Measurements from ENCODE around the gene ZNF101.

ZNF101 gene

DNA sequence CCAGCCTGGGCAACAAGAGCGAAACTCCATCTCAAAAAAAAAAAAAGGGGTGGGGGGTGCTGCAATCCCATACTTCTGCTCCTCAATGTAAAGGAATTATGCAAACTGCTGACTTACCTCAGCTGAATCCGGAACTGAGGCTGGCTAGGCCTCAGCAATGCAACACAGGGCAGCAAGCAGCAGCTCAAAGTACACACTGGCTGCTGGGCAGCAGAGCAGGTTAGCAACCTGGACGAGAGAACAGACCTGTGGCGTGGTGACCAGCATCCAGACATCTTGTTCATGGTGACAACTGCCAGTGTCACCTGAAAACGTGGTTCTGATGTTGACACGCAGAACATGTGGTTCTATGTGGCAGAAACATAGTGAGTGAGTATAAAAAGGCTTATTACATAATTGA lies 36.2 kb downstream of the ZNF101 start:
- H3K4me3 ChIP-seq (ENCODE audit: low read depth in 1 of 2, low read length in 2 of 2) = no peak overlapping the region

DNA sequence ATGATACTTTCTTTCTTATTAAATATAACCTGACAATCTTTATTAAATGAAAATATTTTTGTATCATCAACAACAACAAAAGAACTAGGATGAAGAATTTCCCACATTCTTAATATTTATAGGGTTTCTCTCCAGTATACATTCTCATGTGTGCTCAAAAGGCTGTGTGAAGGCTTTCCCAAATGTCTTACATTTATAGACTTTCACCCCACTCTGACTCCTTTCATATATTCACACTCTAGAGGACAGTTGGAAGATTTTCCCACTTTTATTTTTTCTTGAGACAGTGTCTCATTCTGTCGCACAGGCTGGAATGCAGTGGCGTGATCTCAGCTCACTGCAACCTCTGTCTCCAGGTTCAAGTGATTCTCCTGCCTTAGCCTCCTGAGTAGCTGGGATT lies 41.9 kb downstream of the ZNF101 start:
- H3K9me3 ChIP-seq (ENCODE audit: control insufficient read depth in 1 of 2, low read length in 2 of 2) = peaks cover 86 to 93% of the 10 kb centered on the region in 2 donors
- H3K9ac ChIP-seq (ENCODE audit: low read depth in 1 of 2, low read length in 2 of 2) = no peak overlapping the region
- no peaks in the 10 kb centered on the region for H3K27me3 ChIP-seq (ENCODE audit: control insufficient read depth in 1 of 2, insufficient read depth in 2 of 2, low read length in 2 of 2)
- H3K4me3 ChIP-seq (ENCODE audit: low read depth in 1 of 2, low read length in 2 of 2) = peak overlapping the region; percentile 23 to 34
- peaks cover 31 to 39% of the 10 kb centered on the region in 2 donors for H3K36me3 ChIP-seq (ENCODE audit: control insufficient read depth in 1 of 2, insufficient read depth in 2 of 2, low read length in 2 of 2)
- no peak overlapping the region for H3K27ac ChIP-seq (ENCODE audit: low read depth, low read length)
- no peaks in the 10 kb centered on the region for H3K4me1 ChIP-seq (ENCODE audit: control insufficient read depth in 1 of 2, insufficient read depth in 2 of 2, low read length in 2 of 2)

More for the DNA sequence above, 36.2 kb downstream of the ZNF101 start:
- H3K36me3 ChIP-seq (ENCODE audit: control insufficient read depth in 1 of 2, insufficient read depth in 2 of 2, low read length in 2 of 2) = peaks cover 0 to 10% of the 10 kb centered on the region in 2 donors
- no peaks in the 10 kb centered on the region for H3K4me1 ChIP-seq (ENCODE audit: control insufficient read depth in 1 of 2, insufficient read depth in 2 of 2, low read length in 2 of 2)
- H3K27ac ChIP-seq (ENCODE audit: low read depth, low read length) = no peak overlapping the region
- no peak overlapping the region for H3K9ac ChIP-seq (ENCODE audit: low read depth in 1 of 2, low read length in 2 of 2)
- peaks cover 56 to 75% of the 10 kb centered on the region in 2 donors for H3K9me3 ChIP-seq (ENCODE audit: control insufficient read depth in 1 of 2, low read length in 2 of 2)
- H3K27me3 ChIP-seq (ENCODE audit: control insufficient read depth in 1 of 2, insufficient read depth in 2 of 2, low read length in 2 of 2) = no peaks in the 10 kb centered on the region

DNA sequence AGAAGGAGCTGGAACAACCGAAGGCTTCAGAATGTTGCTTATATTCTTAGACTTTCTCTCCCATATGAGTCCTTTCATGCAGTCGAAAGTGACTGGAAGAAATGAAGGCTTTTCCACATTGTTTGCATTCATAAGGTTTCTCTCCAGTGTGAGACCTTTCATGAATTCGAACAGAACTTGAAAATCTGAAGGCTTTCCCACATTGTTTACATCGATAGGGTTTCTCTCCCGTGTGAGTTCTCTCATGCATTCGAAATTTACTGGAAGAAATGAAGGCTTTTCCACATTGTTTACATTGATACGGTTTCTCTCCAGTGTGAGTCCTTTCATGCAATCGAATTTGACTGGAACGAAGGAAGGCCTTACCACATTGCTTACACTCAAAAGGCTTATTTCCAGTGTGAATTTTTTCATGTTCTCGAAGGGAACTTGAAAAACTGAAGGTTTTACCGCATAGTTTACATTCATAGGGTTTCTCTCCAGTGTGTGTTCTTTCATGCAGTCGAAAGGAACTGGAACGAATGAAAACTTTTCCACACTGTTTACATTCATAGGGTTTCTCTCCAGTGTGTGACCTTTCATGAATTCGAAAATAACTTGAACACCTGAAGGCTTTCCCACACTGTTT lies 42.8 kb downstream of the ZNF101 start:
- no peaks in the 10 kb centered on the region for H3K4me1 ChIP-seq (ENCODE audit: control insufficient read depth in 1 of 2, insufficient read depth in 2 of 2, low read length in 2 of 2)
- H3K9me3 ChIP-seq (ENCODE audit: control insufficient read depth in 1 of 2, low read length in 2 of 2) = peaks cover 89 to 95% of the 10 kb centered on the region in 2 donors
- no peaks in the 10 kb centered on the region for H3K27me3 ChIP-seq (ENCODE audit: control insufficient read depth in 1 of 2, insufficient read depth in 2 of 2, low read length in 2 of 2)
- no peak overlapping the region for H3K27ac ChIP-seq (ENCODE audit: low read depth, low read length)
- H3K9ac ChIP-seq (ENCODE audit: low read depth in 1 of 2, low read length in 2 of 2) = no peak overlapping the region
- peak overlapping the region; percentile 23 to 34 for H3K4me3 ChIP-seq (ENCODE audit: low read depth in 1 of 2, low read length in 2 of 2)
- peaks cover 33 to 39% of the 10 kb centered on the region in 2 donors for H3K36me3 ChIP-seq (ENCODE audit: control insufficient read depth in 1 of 2, insufficient read depth in 2 of 2, low read length in 2 of 2)

DNA sequence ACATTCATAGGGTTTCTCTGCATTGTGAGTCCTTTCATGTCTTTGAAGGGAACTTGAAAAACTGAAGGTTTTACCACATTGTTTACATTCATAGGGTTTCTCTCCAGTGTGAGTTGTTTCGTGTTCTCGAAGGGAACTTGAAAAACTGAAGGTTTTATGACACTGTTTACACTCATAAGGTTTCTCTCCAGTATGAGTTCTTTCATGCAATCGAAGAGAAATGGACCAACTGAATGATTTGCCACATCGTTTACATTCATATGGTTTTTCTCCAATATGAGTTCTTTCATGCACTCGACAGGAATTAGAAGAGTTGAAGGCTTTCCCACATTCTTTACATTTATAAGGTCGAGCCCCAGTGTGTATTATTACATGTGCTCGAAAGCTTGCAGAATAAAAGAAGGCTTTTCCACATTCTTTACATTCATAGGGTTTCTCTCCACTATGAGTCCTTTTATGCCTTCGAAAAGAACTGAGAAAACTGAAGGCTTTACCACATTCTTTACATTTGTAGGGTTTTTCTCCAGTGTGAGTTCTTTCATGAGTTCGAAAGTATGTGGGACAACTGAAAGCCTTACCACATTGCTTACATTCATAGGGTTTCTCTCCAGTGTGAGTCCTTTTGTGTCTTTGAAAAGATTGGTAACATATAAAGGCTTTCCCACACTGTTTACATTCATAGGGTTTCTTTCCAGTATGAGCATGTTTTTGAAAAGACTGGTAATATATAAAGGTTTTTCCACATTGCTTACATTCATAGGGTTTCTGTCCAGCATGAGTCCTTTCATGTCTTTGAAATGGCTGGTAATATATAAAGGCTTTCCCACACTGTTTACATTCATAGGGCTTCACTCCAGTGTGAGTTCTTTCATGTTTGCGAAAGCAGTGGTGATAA lies 43.5 kb downstream of the ZNF101 start:
- no peaks in the 10 kb centered on the region for H3K27me3 ChIP-seq (ENCODE audit: control insufficient read depth in 1 of 2, insufficient read depth in 2 of 2, low read length in 2 of 2)
- H3K36me3 ChIP-seq (ENCODE audit: control insufficient read depth in 1 of 2, insufficient read depth in 2 of 2, low read length in 2 of 2) = peaks cover 33 to 44% of the 10 kb centered on the region in 2 donors
- H3K4me3 ChIP-seq (ENCODE audit: low read depth in 1 of 2, low read length in 2 of 2) = peak overlapping the region; percentile 23 to 34
- no peak overlapping the region for H3K27ac ChIP-seq (ENCODE audit: low read depth, low read length)
- no peaks in the 10 kb centered on the region for H3K4me1 ChIP-seq (ENCODE audit: control insufficient read depth in 1 of 2, insufficient read depth in 2 of 2, low read length in 2 of 2)
- H3K9ac ChIP-seq (ENCODE audit: low read depth in 1 of 2, low read length in 2 of 2) = no peak overlapping the region
- H3K9me3 ChIP-seq (ENCODE audit: control insufficient read depth in 1 of 2, low read length in 2 of 2) = peaks cover 89 to 95% of the 10 kb centered on the region in 2 donors

DNA sequence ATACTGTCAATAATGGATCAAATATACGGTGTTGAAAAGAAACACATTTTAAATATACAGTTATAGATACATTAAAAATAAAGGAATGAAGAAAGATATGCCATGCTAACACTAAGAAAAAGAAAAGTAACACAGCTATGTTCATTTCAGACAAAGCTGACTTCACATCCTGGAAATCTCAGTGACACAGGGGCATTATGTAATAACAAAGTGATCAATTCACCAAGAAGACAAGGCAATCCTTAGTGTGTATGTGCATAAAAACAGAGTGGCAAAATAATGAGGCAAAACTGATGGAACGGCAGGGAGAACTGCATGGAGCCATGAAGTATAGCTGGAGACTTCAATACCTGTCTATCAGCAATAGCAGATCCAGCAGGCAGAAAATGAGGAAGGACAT lies 51.2 kb downstream of the ZNF101 start:
- H3K4me1 ChIP-seq (ENCODE audit: control insufficient read depth in 1 of 2, insufficient read depth in 2 of 2, low read length in 2 of 2) = no peaks in the 10 kb centered on the region
- H3K4me3 ChIP-seq (ENCODE audit: low read depth in 1 of 2, low read length in 2 of 2) = no peak overlapping the region
- no peaks in the 10 kb centered on the region for H3K27me3 ChIP-seq (ENCODE audit: control insufficient read depth in 1 of 2, insufficient read depth in 2 of 2, low read length in 2 of 2)
- no peak overlapping the region for H3K27ac ChIP-seq (ENCODE audit: low read depth, low read length)
- H3K9ac ChIP-seq (ENCODE audit: low read depth in 1 of 2, low read length in 2 of 2) = no peak overlapping the region
- H3K36me3 ChIP-seq (ENCODE audit: control insufficient read depth in 1 of 2, insufficient read depth in 2 of 2, low read length in 2 of 2) = peaks cover 2 to 7% of the 10 kb centered on the region in 2 donors
- H3K9me3 ChIP-seq (ENCODE audit: control insufficient read depth in 1 of 2, low read length in 2 of 2) = peaks cover 69 to 73% of the 10 kb centered on the region in 2 donors

DNA sequence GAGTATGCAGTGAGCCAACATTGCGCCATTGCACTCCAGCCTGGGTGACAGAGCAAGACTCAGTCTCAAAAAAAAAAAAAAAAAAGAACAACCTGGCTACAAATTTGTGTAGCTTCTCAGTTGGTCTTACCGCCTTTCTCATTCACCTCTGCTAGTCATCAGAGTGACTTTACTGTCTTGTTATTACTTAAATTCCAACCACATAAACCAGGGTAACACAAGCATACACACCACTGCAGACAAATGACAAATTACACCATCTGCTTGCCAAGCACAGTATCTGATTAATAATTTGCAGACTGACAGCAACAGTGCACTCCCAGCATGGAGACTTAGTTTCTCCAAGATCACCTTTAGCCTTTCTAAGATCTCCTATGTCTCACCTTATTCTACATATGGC lies 53.3 kb downstream of the ZNF101 start:
- no peak overlapping the region for H3K27ac ChIP-seq (ENCODE audit: low read depth, low read length)
- no peak overlapping the region for H3K4me3 ChIP-seq (ENCODE audit: low read depth in 1 of 2, low read length in 2 of 2)
- no peak overlapping the region for H3K9ac ChIP-seq (ENCODE audit: low read depth in 1 of 2, low read length in 2 of 2)
- H3K4me1 ChIP-seq (ENCODE audit: control insufficient read depth in 1 of 2, insufficient read depth in 2 of 2, low read length in 2 of 2) = no peaks in the 10 kb centered on the region
- H3K9me3 ChIP-seq (ENCODE audit: control insufficient read depth in 1 of 2, low read length in 2 of 2) = peaks cover 52 to 54% of the 10 kb centered on the region in 2 donors
- no peaks in the 10 kb centered on the region for H3K27me3 ChIP-seq (ENCODE audit: control insufficient read depth in 1 of 2, insufficient read depth in 2 of 2, low read length in 2 of 2)
- H3K36me3 ChIP-seq (ENCODE audit: control insufficient read depth in 1 of 2, insufficient read depth in 2 of 2, low read length in 2 of 2) = peaks cover 0 to 4% of the 10 kb centered on the region in 2 donors

- H3K4me1 ChIP-seq (ENCODE audit: control insufficient read depth in 1 of 2, insufficient read depth in 2 of 2, low read length in 2 of 2) = no peaks in the 10 kb centered on the region
- peak within 1 kb of the TSS; percentile 62 to 89 for H3K9ac ChIP-seq (ENCODE audit: low read depth in 1 of 2, low read length in 2 of 2)
- H3K4me3 ChIP-seq (ENCODE audit: low read depth in 1 of 2, low read length in 2 of 2) = peak within 1 kb of the TSS; percentile 83 to 97
- H3K27ac ChIP-seq (ENCODE audit: low read depth, low read length) = no peak within 1 kb of the TSS
- peaks cover 11 to 21% of the 10 kb centered on the region in 2 donors for H3K9me3 ChIP-seq (ENCODE audit: control insufficient read depth in 1 of 2, low read length in 2 of 2)
- H3K27me3 ChIP-seq (ENCODE audit: control insufficient read depth in 1 of 2, insufficient read depth in 2 of 2, low read length in 2 of 2) = no peaks in the 10 kb centered on the region
- no peaks in the 10 kb centered on the region for H3K36me3 ChIP-seq (ENCODE audit: control insufficient read depth in 1 of 2, insufficient read depth in 2 of 2, low read length in 2 of 2)
Measured at GRCh38 chr19:19732579-19733501, 64.2 kb downstream of the ZNF101 start, which contains the start of gene ZNF14. Gene ZNF14 (minus strand): TSS chr19:19733112. CDS start chr19:19732958, 154 bp downstream.
